CD4-positive, alpha-beta memory T cell (primary cell): ENCODE measurements around the gene NFATC1. TPM values are rescaled to one million over a fixed set of nuclear protein-coding genes. Genes with fewer than 3 reads are reported as not detected.

Source experiments
- CTCF ChIA-PET: fragments of 350-600 bp; sonication (Branson Sonifier 250); formaldehyde crosslinking; loops from one replicate; lab custom pipeline; 2021; ENCODE audit warnings: inconsistent platforms; ENCODE audit not compliant: partially characterized antibody; lab: Charles Lee
- POLR2A ChIA-PET: fragments of 350-600 bp; sonication (Branson Sonifier 250); formaldehyde crosslinking; loops from one replicate; lab custom pipeline; 2021; ENCODE audit not compliant: partially characterized antibody; lab: Charles Lee
- DNase-seq, 5 donors: peaks; one replicate each; pipeline versions ENCODE4 v3.0.0 to v3.0.0-alpha.2; 2020 to 2022; ENCODE audit warnings: mixed read lengths in 1 of 5
- H3K27ac ChIP-seq: one replicate; pipeline ENCODE4 v1.7.0; 2013; ENCODE audit warnings: low read depth, low read length
- H3K27me3 ChIP-seq: 2 replicates; pipeline ENCODE4 v1.7.0; 2013; ENCODE audit warnings: mild to moderate bottlenecking, low read length, moderate library complexity; ENCODE audit not compliant: insufficient read depth
- H3K36me3 ChIP-seq: 2 replicates; pipeline ENCODE4 v1.7.0; 2013; ENCODE audit warnings: mild to moderate bottlenecking, low read length, moderate library complexity; ENCODE audit not compliant: insufficient read depth
- H3K4me1 ChIP-seq: 2 replicates; pipeline ENCODE4 v1.7.0; 2013; ENCODE audit warnings: mild to moderate bottlenecking, low read length, moderate library complexity; ENCODE audit not compliant: insufficient read depth
- H3K4me3 ChIP-seq, 2 donors: one replicate each; pipeline ENCODE4 v1.7.0; 2013; ENCODE audit warnings: low read length in 2 of 2, mild to moderate bottlenecking in 1 of 2
- H3K9me3 ChIP-seq, 2 donors: one replicate each; pipeline ENCODE4 v1.7.0; 2013; ENCODE audit warnings: low read length in 2 of 2, control low read depth in 1 of 2; ENCODE audit not compliant: control insufficient read depth in 1 of 2
- H3K27ac Mint-ChIP-seq, 7 donors: one replicate each; pipeline ENCODE4 v1.8.0; 2020 to 2021; ENCODE audit warnings: mixed read lengths in 7 of 7, mild to moderate bottlenecking in 6 of 7, inconsistent platforms in 3 of 7, moderate library complexity in 3 of 7
- H3K27me3 Mint-ChIP-seq, 2 donors: one replicate each; pipeline ENCODE4 v1.8.0; 2020 to 2021; ENCODE audit warnings: mixed read lengths in 2 of 2
- H3K36me3 Mint-ChIP-seq, 2 donors: one replicate each; pipeline ENCODE4 v1.8.0; 2020 to 2021; ENCODE audit warnings: mixed read lengths in 2 of 2, inconsistent platforms in 1 of 2, mild to moderate bottlenecking in 1 of 2
- H3K4me1 Mint-ChIP-seq, 4 donors: one replicate each; pipeline ENCODE4 v1.8.0; 2020 to 2021; ENCODE audit warnings: mixed read lengths in 4 of 4, mild to moderate bottlenecking in 1 of 4
- H3K4me3 Mint-ChIP-seq, 8 donors: one replicate each; pipeline ENCODE4 v1.8.0; 2020 to 2021; ENCODE audit warnings: mixed read lengths in 8 of 8, mild to moderate bottlenecking in 7 of 8, moderate library complexity in 6 of 8, inconsistent platforms in 3 of 8
- H3K9me3 Mint-ChIP-seq, 8 donors: one replicate each; pipeline ENCODE4 v1.8.0; 2020 to 2021; ENCODE audit warnings: mixed read lengths in 8 of 8, mild to moderate bottlenecking in 5 of 8, inconsistent platforms in 3 of 8, moderate library complexity in 1 of 8
- intact Hi-C: fragments of 100-400 bp; cut with micrococcal nuclease; formaldehyde crosslinking; loops from one replicate; pipeline ENCODE4 v1.15.1; 2023
- polyA plus RNA-seq, 2 donors: library from polyadenylated mRNA; unstranded; fragments of 300-500 nt; fragmentation: Illumina TruSeq; gene quantifications; one replicate each; pipeline ENCODE4 v1.2.3, GENCODE V29; 2021
- total RNA-seq, 2 experiments: library from RNA; stranded (reverse); gene quantifications; one replicate each; pipeline ENCODE4 v1.2.3, GENCODE V29; 2021

The NFATC1 gene
- total and polyA plus RNA-seq, 4 experiments from 2014 or later = 15.3 to 69.6 (median 54.9) TPM

GRCh38 chr18:79471597-79471996 is 75.9 kb downstream of the NFATC1 start:
- CTCF ChIA-PET = no interaction called here
- POLR2A ChIA-PET = no interaction called here

GRCh38 chr18:79472176-79472575 is 76.4 kb downstream of the NFATC1 start:
- H3K27me3 ChIP-seq = no peaks in the 10 kb centered on the region
- ChIA-PET CTCF (no interaction called here), POLR2A (no interaction called here)
- Mint-ChIP-seq H3K27ac (peak overlapping the region in 3 of 7 donors; percentile 46 to 70 (median 68)), H3K4me1 (peaks cover 0 to 2% (median 0%) of the 10 kb centered on the region in 4 donors), H3K9me3 (peaks cover 0 to 7% (median 0%) of the 10 kb centered on the region in 8 donors), H3K4me3 (no peak overlapping the region), H3K36me3 (peaks cover 43 to 45% of the 10 kb centered on the region in 2 donors), H3K27me3 (no peaks in the 10 kb centered on the region)
- no peaks in the 10 kb centered on the region for H3K9me3 ChIP-seq
- H3K36me3 ChIP-seq = peaks cover 45% of the 10 kb centered on the region
- H3K4me3 ChIP-seq = no peak overlapping the region
- no peak overlapping the region for H3K27ac ChIP-seq
- H3K4me1 ChIP-seq = no peaks in the 10 kb centered on the region
- DNase-seq = no peak
- intact Hi-C loops = no loop called here

More at GRCh38 chr18:79471597-79471996, 75.9 kb downstream of the NFATC1 start:
- Histone ChIP-seq H3K27ac (no peak overlapping the region), H3K4me1 (no peaks in the 10 kb centered on the region), H3K27me3 (no peaks in the 10 kb centered on the region), H3K4me3 (no peak overlapping the region), H3K9me3 (no peaks in the 10 kb centered on the region), H3K36me3 (peaks cover 41% of the 10 kb centered on the region)
- intact Hi-C loops = no loop called here
- H3K9me3 Mint-ChIP-seq = peaks cover 0 to 7% (median 0%) of the 10 kb centered on the region in 8 donors
- no peak overlapping the region for H3K4me3 Mint-ChIP-seq
- no peak for DNase-seq
- no peaks in the 10 kb centered on the region for H3K4me1 Mint-ChIP-seq
- H3K27me3 Mint-ChIP-seq = no peaks in the 10 kb centered on the region
- peak overlapping the region in 4 of 7 donors; percentile 17 to 70 (median 54) for H3K27ac Mint-ChIP-seq
- H3K36me3 Mint-ChIP-seq = peaks cover 37 to 45% of the 10 kb centered on the region in 2 donors

- DNase-seq = no peak
- peaks cover 38% of the 10 kb centered on the region for H3K36me3 ChIP-seq
- Mint-ChIP-seq H3K27me3 (no peaks in the 10 kb centered on the region), H3K9me3 (peaks cover 0 to 7% (median 0%) of the 10 kb centered on the region in 8 donors), H3K4me1 (peaks cover 0 to 5% (median 0%) of the 10 kb centered on the region in 4 donors), H3K4me3 (no peak overlapping the region), H3K36me3 (peaks cover 41 to 42% of the 10 kb centered on the region in 2 donors), H3K27ac (peak overlapping the region in 2 of 7 donors; percentile 57 to 68)
- CTCF ChIA-PET = no interaction called here
- no peaks in the 10 kb centered on the region for H3K4me1 ChIP-seq
- H3K27ac ChIP-seq = no peak overlapping the region
- no peaks in the 10 kb centered on the region for H3K9me3 ChIP-seq
- no peaks in the 10 kb centered on the region for H3K27me3 ChIP-seq
- no peak overlapping the region for H3K4me3 ChIP-seq
- POLR2A ChIA-PET = no interaction called here
- intact Hi-C loops = no loop called here
These were observed 77.2 kb downstream of the NFATC1 start for GRCh38 chr18:79472946-79473345.

- Histone ChIP-seq H3K27me3 (no peaks in the 10 kb centered on the region), H3K27ac (no peak overlapping the region), H3K36me3 (peaks cover 32% of the 10 kb centered on the region), H3K4me1 (no peaks in the 10 kb centered on the region), H3K9me3 (no peaks in the 10 kb centered on the region), H3K4me3 (no peak overlapping the region)
- peaks cover 0 to 7% (median 0%) of the 10 kb centered on the region in 8 donors for H3K9me3 Mint-ChIP-seq
- no peak for DNase-seq
- peaks cover 22 to 30% of the 10 kb centered on the region in 2 donors for H3K36me3 Mint-ChIP-seq
- peaks cover 0 to 20% (median 2%) of the 10 kb centered on the region in 4 donors for H3K4me1 Mint-ChIP-seq
- ChIA-PET POLR2A (interaction anchor here (0.8 kb wide), 1 partner anchor 201 kb away, joined by 4 read pairs; no protein-coding TSS in a partner anchor), CTCF (no interaction called here)
- H3K4me3 Mint-ChIP-seq = no peak overlapping the region
- intact Hi-C loops = no loop called here
- H3K27ac Mint-ChIP-seq = peak overlapping the region in 3 of 7 donors; percentile 19 to 68 (median 51)
- no peaks in the 10 kb centered on the region for H3K27me3 Mint-ChIP-seq
These were observed 80.5 kb downstream of the NFATC1 start for GRCh38 chr18:79476031-79476917.

- Histone ChIP-seq H3K27ac (no peak overlapping the region), H3K36me3 (peaks cover 26% of the 10 kb centered on the region), H3K4me3 (no peak overlapping the region), H3K27me3 (no peaks in the 10 kb centered on the region), H3K4me1 (no peaks in the 10 kb centered on the region), H3K9me3 (no peaks in the 10 kb centered on the region)
- intact Hi-C loops = no loop called here
- H3K4me1 Mint-ChIP-seq = peaks cover 0 to 20% (median 2%) of the 10 kb centered on the region in 4 donors
- H3K27ac Mint-ChIP-seq = peak overlapping the region in 5 of 7 donors; percentile 6 to 71 (median 64)
- no peaks in the 10 kb centered on the region for H3K27me3 Mint-ChIP-seq
- H3K9me3 Mint-ChIP-seq = peaks cover 0 to 4% (median 0%) of the 10 kb centered on the region in 8 donors
- H3K4me3 Mint-ChIP-seq = no peak overlapping the region
- CTCF ChIA-PET = no interaction called here
- POLR2A ChIA-PET = interaction anchor here (0.8 kb wide), 1 partner anchor 201 kb away, joined by 4 read pairs; no protein-coding TSS in a partner anchor
- peaks cover 21 to 26% of the 10 kb centered on the region in 2 donors for H3K36me3 Mint-ChIP-seq
- DNase-seq = no peak
These were observed 81.3 kb downstream of the NFATC1 start for GRCh38 chr18:79476918-79477571.

GRCh38 chr18:79477711-79478483 is 82.2 kb downstream of the NFATC1 start:
- H3K9me3 Mint-ChIP-seq = peaks cover 0 to 3% (median 0%) of the 10 kb centered on the region in 8 donors
- Histone ChIP-seq H3K36me3 (peaks cover 24% of the 10 kb centered on the region), H3K4me3 (no peak overlapping the region), H3K4me1 (no peaks in the 10 kb centered on the region), H3K9me3 (no peaks in the 10 kb centered on the region), H3K27me3 (no peaks in the 10 kb centered on the region), H3K27ac (no peak overlapping the region)
- H3K4me3 Mint-ChIP-seq = no peak overlapping the region
- CTCF ChIA-PET = interaction anchor here (1.7 kb wide), 1 partner anchor 39 kb away, joined by 4 read pairs; no protein-coding TSS in a partner anchor
- H3K36me3 Mint-ChIP-seq = peaks cover 17 to 20% of the 10 kb centered on the region in 2 donors
- H3K27me3 Mint-ChIP-seq = no peaks in the 10 kb centered on the region
- no peak for DNase-seq
- intact Hi-C loops = no loop called here
- peaks cover 0 to 20% (median 2%) of the 10 kb centered on the region in 4 donors for H3K4me1 Mint-ChIP-seq
- POLR2A ChIA-PET = no interaction called here
- H3K27ac Mint-ChIP-seq = peak overlapping the region; percentile 6 to 73 (median 62)
